ENCODE data around the gene TMEM240.
"Not testable (repeated sequence)": the region's sequence is repeated elsewhere in the genome, so short reads cannot be mapped to it uniquely, and the experiment has no call there.

TMEM240 gene

GRCh38 chr1:1539310-1540089, 924 bp downstream of the TMEM240 start:
- DNase-seq = no peak

- no peak for DNase-seq
These were observed 1.5 kb downstream of the TMEM240 start for GRCh38 chr1:1538989-1539309.

- no peak for DNase-seq
These were observed 2.1 kb downstream of the TMEM240 start for GRCh38 chr1:1538334-1538733.

GRCh38 chr1:1537626-1538250, 2.7 kb downstream of the TMEM240 start:
- no peak for DNase-seq

- no peak for DNase-seq
These were observed 3.4 kb downstream of the TMEM240 start for GRCh38 chr1:1536938-1537546.

- DNase-seq = no peak
These were observed 4.1 kb downstream of the TMEM240 start for GRCh38 chr1:1536019-1536937.

GRCh38 chr1:1535201-1536018, 5.0 kb downstream of the TMEM240 start:
- DNase-seq = no peak

GRCh38 chr1:1534401-1535154, 5.8 kb downstream of the TMEM240 start:
- DNase-seq = no peak

GRCh38 chr1:1533894-1534291, 6.5 kb downstream of the TMEM240 start:
- DNase-seq = not testable (repeated sequence)

- DNase-seq = not testable (repeated sequence)
These were observed 7.1 kb downstream of the TMEM240 start for GRCh38 chr1:1533176-1533893.

- no peak for DNase-seq
These were observed 8.5 kb downstream of the TMEM240 start for GRCh38 chr1:1531947-1532346.

GRCh38 chr1:1529936-1530335, 10.5 kb downstream of the TMEM240 start:
- DNase-seq = no peak

GRCh38 chr1:1529321-1529720, 11.1 kb downstream of the TMEM240 start:
- DNase-seq = no peak

GRCh38 chr1:1528301-1529267, 11.8 kb downstream of the TMEM240 start:
- no peak for DNase-seq

GRCh38 chr1:1527092-1527816, 13.2 kb downstream of the TMEM240 start:
- DNase-seq = no peak

- DNase-seq = not testable (repeated sequence)
These were observed 13.9 kb downstream of the TMEM240 start for GRCh38 chr1:1526476-1526875.

- not testable (repeated sequence) for DNase-seq
These were observed 15.6 kb downstream of the TMEM240 start for GRCh38 chr1:1524750-1525383.

- DNase-seq = not testable (repeated sequence)
These were observed 16.8 kb downstream of the TMEM240 start for GRCh38 chr1:1523651-1524050.
